GM21390 (cell line): ENCODE measurements around the gene FOXO1.

Source experiments
- ATAC-seq: cut with Tn5 transposase; IDR thresholded peaks from one replicate; pipeline ENCODE4 v1.9.1; 2021; ENCODE audit not compliant: unreplicated experiment

Gene FOXO1

DNA sequence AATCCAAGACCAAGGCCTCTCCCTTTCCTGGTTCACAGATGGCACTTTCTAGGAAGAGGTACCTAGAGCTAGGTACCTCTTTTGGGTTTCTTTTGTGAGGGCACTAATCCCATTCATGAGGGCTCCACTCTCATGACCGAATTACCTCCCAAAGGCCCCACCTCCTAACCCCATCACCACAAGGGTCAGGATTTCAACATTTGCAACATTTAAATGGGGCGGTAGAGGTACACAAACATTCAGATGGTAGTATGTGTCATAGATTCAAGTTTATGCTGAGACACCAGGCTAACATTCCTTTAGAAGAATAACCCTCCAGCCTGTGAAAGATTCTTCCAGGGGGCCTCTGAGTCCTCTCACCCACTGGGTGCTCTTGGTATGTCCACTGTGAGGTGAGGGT, 116.3 kb downstream of the FOXO1 start:
- no peak for ATAC-seq

DNA sequence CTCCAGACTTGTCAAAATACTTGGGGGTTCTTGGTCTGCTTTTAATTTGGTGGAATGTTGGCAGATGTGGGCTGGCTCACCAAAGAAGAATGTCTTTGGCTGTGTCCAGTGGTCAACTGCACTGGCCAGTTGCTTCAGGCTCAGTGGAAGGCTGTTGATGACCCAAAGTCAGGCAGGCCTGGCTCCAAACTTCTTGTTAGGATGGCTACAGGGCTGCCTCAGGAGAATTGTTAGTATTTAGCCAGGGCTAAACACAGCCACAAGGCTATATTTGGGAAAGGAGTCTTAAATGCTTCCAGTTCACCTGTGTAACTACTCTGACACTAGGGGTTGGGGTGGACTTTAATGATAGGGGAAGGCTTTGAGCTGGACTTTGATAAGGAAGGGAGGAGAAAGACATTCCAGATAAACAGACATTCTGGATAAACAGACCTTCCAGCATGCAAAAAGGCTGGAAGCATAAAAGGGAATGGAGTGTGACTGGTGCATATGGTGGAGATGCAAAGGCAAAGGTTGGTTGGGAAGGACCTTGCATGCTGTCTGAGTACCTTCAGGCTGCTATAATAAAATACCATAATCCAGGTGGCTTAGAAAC, 116.8 kb downstream of the FOXO1 start:
- no peak for ATAC-seq

DNA sequence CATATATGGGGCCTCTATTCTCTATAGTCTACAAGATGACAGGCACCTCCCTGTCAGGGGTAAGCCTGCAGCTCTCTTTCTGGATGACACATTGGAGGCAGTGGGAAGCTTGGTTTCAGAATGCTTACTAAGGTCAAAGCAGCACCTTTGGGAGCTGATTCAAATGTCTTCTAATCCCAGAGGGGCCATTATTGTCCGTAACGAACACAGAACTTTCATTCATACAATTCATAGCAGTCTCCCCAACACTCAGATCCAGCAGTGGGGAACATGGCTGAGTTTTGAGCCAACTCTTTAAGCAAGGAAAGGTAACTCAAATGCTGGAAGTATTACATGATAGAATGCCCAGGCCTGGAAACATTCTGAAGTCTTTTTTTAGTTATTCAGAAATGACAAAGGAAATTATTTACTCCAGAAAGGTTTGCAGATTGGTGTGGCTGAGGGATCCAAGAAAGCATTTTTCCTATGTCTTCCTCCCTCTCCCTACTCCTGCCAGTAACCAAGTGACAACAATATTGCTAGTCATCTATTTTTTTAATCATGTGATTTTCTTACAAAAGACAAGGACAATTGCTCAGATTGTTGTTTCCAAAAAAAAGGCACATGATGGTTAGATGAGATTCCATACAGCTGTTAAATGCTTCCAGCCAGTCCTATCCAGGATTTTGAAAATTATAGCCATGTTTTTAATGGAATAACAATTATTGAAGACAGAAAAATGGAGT, 118.7 kb downstream of the FOXO1 start:
- ATAC-seq = no peak

DNA sequence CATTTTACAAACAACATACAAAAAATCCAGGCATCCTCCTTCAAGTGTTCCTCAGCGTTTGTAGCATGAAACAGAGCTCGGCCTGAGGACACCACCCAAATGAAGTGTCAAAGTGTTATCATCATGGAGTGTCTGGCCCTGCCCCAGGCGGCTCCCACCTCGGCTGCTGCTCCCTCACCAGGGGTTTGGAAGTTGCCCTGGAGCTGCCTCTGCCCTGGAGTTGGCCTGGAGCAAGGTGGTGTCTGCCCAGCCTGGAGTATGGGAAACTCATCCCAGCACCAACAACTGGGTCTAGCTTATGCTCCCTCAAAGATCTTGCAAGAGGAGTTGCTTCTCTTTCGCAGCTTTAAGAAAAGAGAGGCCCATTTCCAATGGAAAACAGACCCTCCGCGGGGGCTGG, 120.4 kb downstream of the FOXO1 start:
- no peak for ATAC-seq

DNA sequence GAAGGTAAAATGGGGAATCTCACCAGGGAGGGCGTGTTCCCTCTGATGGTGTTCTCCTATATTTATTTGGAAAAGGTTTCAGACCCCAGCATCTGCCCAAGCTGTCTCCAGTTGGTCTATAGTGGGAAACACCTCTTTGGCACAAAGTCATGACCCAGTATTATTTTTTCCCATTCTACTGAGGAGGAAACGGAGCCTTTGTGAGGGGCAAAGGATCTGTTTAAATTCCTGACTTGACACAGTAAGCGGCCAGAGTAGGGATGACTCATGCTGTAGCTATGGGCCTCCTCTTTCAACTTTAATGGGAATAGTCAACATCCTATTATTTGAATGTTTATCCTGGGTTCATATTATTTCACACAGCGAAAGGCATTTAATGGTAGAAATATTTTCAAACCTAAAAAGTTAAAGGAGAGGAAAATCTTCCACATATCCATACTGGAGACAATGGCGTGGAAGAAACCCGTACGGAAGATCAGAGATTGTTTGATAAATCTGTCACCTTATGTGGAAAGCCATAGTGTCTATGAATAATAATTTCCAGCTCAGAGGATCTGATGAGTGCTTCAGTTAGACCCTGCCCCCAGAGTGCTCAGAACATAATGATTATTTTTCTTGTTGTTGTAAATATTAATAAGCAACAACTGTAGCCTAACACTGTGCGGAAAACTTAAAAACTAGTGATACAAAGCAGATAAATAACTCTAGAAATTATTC, 126.0 kb downstream of the FOXO1 start:
- no peak for ATAC-seq

DNA sequence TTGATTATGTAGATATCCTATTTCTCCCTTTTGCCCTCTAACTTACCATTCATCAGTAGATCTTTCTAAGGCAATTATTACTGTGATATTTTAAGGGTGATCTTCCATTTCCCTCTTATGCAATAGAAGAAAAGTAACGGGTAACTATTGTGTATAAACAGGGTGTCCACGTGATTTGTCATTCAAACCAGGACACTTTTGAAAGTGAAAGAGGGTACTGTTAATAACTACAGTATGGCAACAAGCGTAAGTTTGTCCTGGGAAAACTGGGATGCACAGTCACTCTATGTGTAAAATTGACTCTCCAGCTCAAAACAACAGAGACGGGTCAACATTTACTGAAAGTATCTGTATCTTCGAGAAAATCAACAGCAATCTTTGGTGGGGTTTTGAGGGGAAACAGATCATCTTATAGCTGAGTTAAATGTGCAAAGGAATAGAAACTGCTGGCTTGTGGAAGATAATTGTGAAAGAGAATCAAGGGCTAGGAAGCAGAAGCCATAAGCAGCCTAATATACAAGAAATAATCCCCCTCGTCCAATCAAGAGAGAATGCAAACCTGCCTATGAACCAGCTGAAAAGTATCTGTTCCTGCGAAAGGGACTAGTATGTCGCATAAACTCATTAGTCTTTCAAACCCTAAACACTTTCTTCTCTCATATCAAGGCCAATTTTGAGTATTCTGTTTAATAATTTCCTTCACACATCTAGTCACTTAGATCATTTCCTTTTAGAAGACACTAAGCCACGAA, 126.7 kb downstream of the FOXO1 start:
- ATAC-seq = no peak

DNA sequence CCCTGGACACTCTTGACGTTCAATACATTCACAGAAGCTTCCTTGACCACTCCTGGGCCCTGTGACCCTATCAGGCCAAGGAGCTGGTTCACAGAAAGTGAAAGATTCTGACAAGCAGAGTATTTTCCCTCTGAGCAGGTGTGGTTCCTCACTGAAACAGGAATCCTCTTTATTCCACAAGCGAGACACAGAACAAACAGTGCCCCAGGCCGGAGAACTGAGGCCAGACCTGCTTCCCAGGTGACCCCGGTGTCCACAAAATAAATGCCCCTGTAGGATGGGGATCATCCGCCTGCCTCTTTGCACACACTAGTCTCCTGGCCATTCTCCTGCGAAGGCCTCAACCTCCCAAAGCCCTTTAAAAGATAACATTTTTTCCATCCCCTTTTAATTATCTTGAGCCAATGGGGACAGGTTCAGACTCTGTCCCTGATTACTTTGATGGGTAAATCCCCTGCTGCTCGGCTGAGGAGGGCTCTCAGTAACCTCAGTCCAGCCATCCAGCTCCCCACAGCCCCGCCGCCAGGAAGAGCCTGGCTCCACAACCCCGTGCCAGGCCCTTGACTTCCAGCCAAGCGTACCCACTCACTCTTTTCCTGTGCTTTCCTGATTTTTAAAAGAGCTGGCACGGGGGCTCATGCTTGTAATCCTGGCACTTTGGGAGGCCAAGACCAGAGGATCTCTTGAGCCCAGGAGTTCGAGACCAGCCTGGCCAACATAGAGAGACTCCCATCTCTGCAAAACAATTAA, 129.1 kb downstream of the FOXO1 start:
- no peak for ATAC-seq

DNA sequence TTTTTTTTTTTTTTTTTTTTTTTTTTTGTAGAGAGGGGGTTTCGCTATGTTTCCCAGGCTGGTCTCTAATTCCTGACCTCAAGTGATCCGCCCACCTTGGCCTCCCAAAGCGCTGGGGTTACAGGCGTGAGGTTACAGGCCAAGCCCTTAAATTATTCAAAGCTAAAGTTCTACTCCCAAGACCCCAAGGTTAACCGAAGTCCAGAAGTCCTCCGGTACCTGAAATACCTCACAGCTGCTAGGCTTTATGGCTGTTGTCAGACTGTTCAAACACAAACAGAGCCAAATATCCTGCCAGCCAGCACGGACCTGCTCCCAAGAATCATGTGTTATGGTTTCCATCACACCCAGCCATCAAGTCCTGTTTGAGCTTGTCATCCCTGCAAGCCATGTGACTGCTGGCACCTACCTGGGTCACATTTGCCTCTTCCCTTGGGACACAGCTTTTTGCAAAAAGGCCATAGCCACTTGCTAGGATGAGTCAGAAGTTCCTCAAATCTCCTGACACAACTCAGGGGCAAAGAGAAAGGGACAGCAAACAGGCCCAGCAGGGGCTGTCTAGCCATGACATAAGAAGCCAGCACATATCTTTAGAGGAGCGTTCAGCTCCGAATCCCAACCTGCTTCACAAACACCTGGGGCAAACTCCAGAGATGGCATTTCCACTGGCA, 129.9 kb downstream of the FOXO1 start:
- no peak for ATAC-seq

DNA sequence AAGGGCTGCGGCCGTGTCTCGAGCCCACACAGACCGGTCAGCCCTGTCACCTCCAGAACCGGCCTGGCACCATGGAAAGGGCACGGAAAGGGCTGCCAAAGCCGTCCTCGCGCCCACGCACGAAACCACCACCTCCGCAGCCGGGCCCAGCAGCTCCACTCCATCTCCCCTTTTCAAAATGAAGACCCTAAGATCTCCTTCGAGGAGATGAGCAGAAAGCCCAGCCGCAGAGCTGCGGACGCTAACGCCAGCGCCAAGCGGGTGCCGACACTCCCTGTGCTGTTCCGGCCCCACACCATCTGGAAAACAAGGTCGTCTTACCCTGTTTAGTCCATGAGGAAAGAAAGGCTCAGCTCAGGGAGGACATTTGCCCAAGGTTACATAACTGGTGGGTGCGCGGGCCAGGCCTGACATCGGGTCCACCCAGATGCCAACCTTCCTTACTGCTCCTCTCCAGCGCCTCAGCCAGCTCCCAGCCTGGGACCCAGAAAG, 131.1 kb downstream of the FOXO1 start:
- no peak for ATAC-seq

DNA sequence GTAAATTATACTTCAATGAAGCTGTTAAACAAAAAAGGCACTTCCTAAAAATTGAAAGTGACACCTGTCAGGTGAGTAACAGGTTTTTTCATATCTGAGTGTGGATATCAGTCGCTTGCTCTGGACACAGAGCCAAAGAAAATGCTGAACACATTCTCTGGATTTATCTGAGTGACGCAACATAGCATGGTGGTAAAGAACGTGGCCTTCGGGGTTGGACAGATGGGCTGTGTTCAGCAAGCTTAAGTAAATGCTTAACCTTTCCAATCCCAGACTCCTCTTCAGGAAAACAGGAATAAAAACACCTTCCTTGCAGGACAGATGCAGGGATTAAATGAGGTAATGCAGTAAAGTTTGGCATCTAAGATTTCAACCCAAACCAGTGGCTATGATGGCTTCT, 132.0 kb downstream of the FOXO1 start:
- no peak for ATAC-seq

DNA sequence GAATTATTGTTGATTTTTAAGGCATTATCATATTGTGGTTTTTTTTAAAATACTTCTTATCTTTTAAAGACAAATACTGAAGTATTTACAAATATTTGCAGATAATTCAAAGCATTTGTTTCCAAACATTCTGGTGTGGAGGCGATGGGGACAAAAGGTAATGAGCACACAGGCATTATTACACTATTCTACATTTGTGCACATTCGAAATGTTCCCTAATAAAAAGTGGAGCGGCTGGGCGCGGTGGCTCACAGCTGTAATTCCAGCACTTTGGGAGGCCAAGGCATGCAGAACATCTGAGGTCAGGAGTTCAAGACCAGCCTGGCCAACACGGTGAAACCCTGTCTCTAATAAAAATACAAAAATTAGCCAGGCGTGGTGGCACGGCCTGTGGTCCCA, 133.4 kb downstream of the FOXO1 start:
- ATAC-seq = no peak

DNA sequence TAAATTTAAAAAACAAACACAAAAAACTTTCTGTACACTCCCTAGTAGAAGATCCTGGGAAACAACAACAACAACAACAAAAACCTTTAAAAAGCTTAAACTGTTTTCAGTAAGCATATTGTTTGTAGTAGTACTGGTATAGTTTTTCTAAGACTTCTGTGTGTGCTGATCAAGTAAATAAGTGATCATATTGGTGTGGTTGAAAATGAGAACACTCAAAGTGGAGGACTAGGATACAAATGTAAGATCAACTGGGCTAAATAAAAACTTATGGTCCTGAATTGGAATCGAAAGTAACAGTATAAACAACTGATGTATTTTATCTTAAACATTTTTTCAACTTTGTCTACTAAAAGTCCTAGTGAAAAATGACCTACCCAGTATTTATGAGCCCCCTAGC, 135.5 kb downstream of the FOXO1 start:
- no peak for ATAC-seq

DNA sequence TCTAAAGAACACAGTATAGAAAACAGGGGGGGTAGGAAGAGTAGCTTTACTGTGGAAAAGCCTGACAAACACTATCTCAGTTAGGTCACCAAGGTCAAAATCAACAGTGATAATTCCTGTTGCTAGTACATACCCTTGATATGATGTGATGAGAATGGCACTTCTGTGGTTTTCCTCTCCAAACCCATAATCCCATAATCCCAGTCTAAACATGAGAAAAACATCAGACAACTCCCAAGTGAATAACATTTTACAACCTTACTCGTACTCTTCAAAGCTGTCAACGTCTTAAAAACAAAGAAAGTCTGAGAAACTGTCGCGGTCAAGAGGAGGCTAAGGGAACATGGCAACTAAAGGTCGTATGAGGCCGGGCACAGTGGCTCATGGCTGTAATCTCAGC, 137.6 kb downstream of the FOXO1 start:
- ATAC-seq = no peak

DNA sequence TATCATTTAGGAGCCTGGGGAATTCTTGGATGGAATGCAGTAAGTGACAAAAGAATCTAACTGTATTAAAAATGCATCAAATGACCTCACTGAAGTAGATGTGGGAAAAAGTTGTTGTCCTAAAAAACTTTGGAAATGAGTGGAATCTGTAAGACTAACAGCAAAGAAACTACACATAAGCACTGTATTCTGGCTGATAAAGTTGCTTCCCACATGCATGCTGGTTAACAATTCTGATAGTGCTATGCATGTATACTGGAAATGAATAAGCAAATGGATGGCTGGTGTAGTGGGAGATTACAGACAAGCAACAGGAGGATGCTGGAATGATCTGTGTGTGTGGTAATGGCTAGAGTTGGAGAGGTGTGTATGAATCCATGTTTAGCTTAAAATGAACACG, 138.5 kb downstream of the FOXO1 start:
- ATAC-seq = no peak

DNA sequence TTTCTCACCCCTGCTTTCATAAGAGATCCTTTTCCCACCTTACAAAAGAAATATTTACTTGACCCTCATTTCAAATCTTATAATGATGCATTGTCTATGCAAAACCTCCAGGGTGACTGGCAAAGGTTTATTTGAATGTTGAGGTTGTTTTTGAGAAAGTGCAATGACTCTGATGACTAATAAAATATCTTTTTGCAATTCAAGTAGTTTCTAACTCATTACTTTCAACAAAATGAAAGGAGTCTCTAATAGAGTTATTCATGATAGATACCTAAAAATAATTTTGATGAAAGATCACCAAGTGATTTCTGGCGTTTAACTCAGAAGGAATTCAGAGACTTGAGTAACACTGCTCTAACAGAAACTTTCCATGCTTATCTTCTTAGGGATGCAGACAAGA, 144.2 kb downstream of the FOXO1 start:
- ATAC-seq = no peak

DNA sequence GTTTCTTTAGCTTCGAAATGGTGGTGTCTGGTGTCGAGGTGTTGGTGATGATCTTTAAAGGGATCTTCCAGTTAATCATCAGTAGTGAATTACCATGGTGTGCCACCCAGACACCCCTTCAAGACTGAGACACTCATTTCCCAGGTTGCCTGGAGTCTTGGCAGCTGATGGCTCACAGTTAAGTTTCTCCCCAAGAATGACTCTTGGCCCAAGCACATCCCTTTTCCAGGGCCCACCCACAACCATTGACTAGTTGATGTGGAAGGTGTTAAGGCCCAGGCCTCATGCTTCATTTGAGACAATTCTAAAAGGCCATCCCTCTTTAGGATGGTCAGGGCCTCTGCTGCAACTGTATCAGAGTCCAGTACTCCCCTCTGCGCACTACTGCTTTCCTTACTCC, 145.5 kb downstream of the FOXO1 start:
- ATAC-seq = no peak

DNA sequence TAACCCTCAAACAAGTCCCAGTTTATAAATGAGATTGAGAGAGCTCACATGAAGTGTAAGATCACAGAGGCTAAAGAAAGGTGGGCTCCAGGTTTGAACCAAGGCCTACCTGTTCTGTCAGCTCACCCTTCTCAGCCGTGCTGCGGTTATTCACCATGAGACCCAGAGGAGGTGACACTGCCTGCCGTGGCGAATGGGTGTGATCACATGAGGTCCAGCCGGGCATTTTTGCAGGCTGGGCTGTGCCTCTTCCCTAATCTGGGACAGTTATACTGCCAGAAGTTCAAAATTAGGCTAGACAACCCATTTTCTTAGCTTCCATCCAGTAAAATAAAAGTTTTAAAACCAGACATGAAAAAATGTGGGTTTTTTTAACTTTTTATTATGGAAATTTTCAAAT, 146.8 kb downstream of the FOXO1 start:
- no peak for ATAC-seq

DNA sequence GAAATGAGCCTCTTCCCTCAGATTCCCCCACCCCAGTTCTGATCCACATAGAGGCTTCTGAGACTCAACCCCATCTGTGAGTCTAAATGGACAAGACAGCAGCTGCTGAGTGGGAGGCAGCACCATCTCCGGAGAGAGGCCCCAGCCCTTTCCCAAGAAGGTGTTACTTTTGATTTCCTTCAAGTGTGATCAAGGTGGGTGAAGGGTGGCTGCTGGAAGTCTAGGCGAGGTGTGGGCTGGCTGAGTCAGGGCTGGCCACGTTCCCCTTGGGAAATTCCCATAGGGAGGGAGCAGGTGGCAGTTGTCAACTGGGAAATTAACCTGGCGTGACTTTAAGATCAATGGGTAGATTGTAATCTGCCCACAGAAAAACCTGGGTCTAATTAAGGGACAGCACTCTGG, 148.0 kb downstream of the FOXO1 start:
- peak; percentile 47 for ATAC-seq

DNA sequence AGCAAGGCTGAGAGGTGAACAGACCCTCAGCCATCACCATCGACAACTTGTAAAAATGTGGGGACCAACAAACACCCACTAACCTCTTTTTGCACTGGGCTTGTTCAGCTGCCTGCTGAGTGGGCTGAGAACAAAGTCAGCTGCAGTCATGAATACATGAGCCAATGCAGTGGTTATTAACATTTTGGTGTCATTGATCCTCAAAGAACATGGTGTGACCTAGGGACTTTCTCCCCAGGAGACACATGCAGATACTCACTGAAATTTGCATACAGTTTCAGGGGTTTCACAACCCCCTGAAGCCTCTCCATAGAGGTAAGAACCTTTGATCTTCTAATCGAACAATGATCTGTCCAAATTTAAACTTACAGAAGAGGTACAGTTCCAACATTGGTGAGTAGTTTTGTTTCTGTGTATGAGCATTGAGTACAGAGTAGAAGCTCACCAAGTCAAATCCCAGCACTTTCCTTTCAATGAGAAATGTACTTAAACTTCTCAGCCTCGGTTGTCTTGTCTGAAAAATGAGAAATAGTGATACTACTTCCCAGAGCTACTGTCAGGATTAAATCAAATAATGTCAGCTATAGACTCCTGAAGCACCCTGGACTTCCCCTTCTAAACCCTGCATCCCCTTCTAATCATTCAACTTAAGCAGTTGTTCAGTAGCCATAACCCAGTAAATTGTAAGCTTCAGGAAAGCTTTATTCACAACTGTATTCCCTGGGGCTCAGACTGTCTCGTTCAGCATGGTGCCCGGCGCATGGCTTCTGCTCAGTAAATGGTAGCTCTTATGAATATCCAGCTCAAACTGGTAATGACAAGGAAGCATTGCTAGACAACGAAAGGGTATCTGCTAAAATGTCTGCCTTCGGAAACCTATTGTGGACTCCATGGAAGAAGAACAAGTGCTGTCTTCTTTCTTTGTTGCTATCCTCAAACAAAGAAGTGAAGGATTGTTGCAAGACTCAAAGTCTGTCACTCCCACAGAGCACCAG, 148.7 kb downstream of the FOXO1 start:
- ATAC-seq = peak; percentile 77
